ENCODE data around the gene RNF151. TPM values are rescaled to one million over a fixed set of nuclear protein-coding genes. Genes with fewer than 3 reads are reported as not detected.

Gene RNF151
- total RNA-seq, 1 experiment from 2014 or later, result 0.28 TPM

- H2BK15ac ChIP-seq (ENCODE audit: low read depth, low read length), result no peak overlapping the region
- no peak overlapping the region for H2BK5ac ChIP-seq (ENCODE audit: insufficient read length, low read length)
- H3K56ac ChIP-seq (ENCODE audit: insufficient read length, low read depth, low read length), result no peak overlapping the region
- no peak for DNase-seq
- H3K9me3 ChIP-seq (ENCODE audit: control insufficient read depth, low read depth, low read length), result no peaks in the 10 kb centered on the region
- H2BK12ac ChIP-seq (ENCODE audit: insufficient read length, low read depth, low read length), result no peak overlapping the region
- no peaks in the 10 kb centered on the region for H3K27me3 Mint-ChIP-seq (ENCODE audit: low read depth)
- H2BK120ac ChIP-seq (ENCODE audit: low read depth, low read length, poor library complexity, severe bottlenecking), result no peak overlapping the region
- H3T11ph ChIP-seq (ENCODE audit: low read length), result no peak overlapping the region
- H3K27ac ChIP-seq (ENCODE audit: insufficient read length, low read depth, low read length), result no peak overlapping the region
- no peak overlapping the region; a peak in 1 of 7 replicates for H3K27ac Mint-ChIP-seq
- H3K4me1 Mint-ChIP-seq, result peaks cover 5 to 12% of the 10 kb centered on the region in 2 experiments
- no peak overlapping the region for H4K8ac ChIP-seq (replicated peaks; ENCODE audit: insufficient read length, low read depth, low read length)
- peaks cover 18 to 48% (median 48%) of the 10 kb centered on the region in 3 experiments for H3K36me3 Mint-ChIP-seq (ENCODE audit: insufficient read depth in 1 of 3, low read depth in 3 of 3)
- H2BK20ac ChIP-seq (ENCODE audit: low read depth, low read length, poor library complexity, severe bottlenecking), result no peak overlapping the region
- H3K4me2 ChIP-seq (ENCODE audit: insufficient read depth, insufficient read length, low read length), result no peak overlapping the region
- H4K91ac ChIP-seq (ENCODE audit: insufficient read length, low read depth, low read length), result no peak overlapping the region
- no peaks in the 10 kb centered on the region for H3K9me3 Mint-ChIP-seq
- H3K4me3 Mint-ChIP-seq, result no peak overlapping the region; a peak in 1 of 5 replicates
- no peak overlapping the region for H3K9ac ChIP-seq (ENCODE audit: extremely low read depth, insufficient read length, low read length)
- TF ChIP-seq, protein P1, sequence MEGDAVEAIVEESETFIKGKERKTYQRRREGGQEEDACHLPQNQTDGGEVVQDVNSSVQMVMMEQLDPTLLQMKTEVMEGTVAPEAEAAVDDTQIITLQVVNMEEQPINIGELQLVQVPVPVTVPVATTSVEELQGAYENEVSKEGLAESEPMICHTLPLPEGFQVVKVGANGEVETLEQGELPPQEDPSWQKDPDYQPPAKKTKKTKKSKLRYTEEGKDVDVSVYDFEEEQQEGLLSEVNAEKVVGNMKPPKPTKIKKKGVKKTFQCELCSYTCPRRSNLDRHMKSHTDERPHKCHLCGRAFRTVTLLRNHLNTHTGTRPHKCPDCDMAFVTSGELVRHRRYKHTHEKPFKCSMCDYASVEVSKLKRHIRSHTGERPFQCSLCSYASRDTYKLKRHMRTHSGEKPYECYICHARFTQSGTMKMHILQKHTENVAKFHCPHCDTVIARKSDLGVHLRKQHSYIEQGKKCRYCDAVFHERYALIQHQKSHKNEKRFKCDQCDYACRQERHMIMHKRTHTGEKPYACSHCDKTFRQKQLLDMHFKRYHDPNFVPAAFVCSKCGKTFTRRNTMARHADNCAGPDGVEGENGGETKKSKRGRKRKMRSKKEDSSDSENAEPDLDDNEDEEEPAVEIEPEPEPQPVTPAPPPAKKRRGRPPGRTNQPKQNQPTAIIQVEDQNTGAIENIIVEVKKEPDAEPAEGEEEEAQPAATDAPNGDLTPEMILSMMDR (conservative IDR thresholded peaks at IDR 0.05), result no peak
- no peaks in the 10 kb centered on the region for H3K27me3 ChIP-seq (ENCODE audit: insufficient read depth, low read length)
- no CpG with 5 or more reads among the region's 19 CpGs for WGBS (ENCODE audit: extremely low coverage, insufficient read length, low lambda C conversion rate)
- H3K4me1 ChIP-seq (ENCODE audit: insufficient read depth, low read length), result no peaks in the 10 kb centered on the region
- H3K23ac ChIP-seq (ENCODE audit: insufficient read length, low read depth, low read length), result no peak overlapping the region
- no peak overlapping the region for H3K4ac ChIP-seq (ENCODE audit: low read depth, low read length)
- H3K23me2 ChIP-seq (ENCODE audit: insufficient read length, low read depth, low read length, poor library complexity, severe bottlenecking), result no peaks in the 10 kb centered on the region
- H3K18ac ChIP-seq (ENCODE audit: insufficient read length, low read depth, low read length), result no peak overlapping the region
- H4K20me1 ChIP-seq (ENCODE audit: control insufficient read depth, insufficient read depth, insufficient read length), result no peaks in the 10 kb centered on the region
- H3K14ac ChIP-seq (ENCODE audit: insufficient read depth, low read length), result no peak overlapping the region
- H4K5ac ChIP-seq (ENCODE audit: insufficient read length, low read depth, low read length), result no peak overlapping the region
- peaks cover 7% of the 10 kb centered on the region for H3K79me1 ChIP-seq (ENCODE audit: insufficient read depth, low read depth, low read length, poor library complexity, severe bottlenecking)
- H2AFZ ChIP-seq (ENCODE audit: low read length), result no peak overlapping the region
- no peak overlapping the region for H2AK5ac ChIP-seq (ENCODE audit: insufficient read length, low read length)
- peaks cover 1% of the 10 kb centered on the region; the same call in 1 of the 2 replicates for H3K79me2 ChIP-seq (ENCODE audit: insufficient read depth, low read length)
These were observed 34.4 kb downstream of the RNF151 start for GRCh38 chr16:2001035-2001434.

Measured in H9 (cell line).